Caco-2 (cell line): ENCODE results near the gene SLC2A9. TPM values are rescaled to one million over a fixed set of nuclear protein-coding genes. Genes with fewer than 3 reads are reported as not detected.

ENCODE experiments used
- BruUV-seq: library from RNA; stranded (reverse); fragments of 400-500 nt; replicated peaks from 2 replicates; lab custom pipeline; 2021; lab: Mats Ljungman, UMichigan
- CTCF ChIA-PET: fragments of 300-600 bp; sonication (Branson Sonifier 250); formaldehyde crosslinking; loops from one replicate; lab custom pipeline; 2022; ENCODE audit warnings: antibody characterized with exemption; lab: Charles Lee
- POLR2A ChIA-PET: fragments of 300-600 bp; sonication (Branson Sonifier 250); formaldehyde crosslinking; loops from one replicate; lab custom pipeline; 2022; ENCODE audit warnings: antibody characterized with exemption; lab: Charles Lee
- DNase-seq, 2 experiments: peaks; one replicate each; pipeline versions ENCODE4 v3.0.0 to v3.0.0-alpha.2; 2020 to 2022
- H3K27me3 ChIP-seq: replicated peaks from 2 replicates; pipeline ENCODE4 v1.6.0; 2011; ENCODE audit warnings: low read length; ENCODE audit not compliant: control insufficient read depth, insufficient read depth
- H3K36me3 ChIP-seq: 2 replicates; pipeline ENCODE4 v1.5.1; 2011; ENCODE audit warnings: low read length; ENCODE audit not compliant: control insufficient read depth, insufficient read depth
- H3K4me1 ChIP-seq: fragments of 250-450 bp; sonication (Bioruptor Pico); 2 replicates; pipeline ENCODE4 v1.5.1; 2020; ENCODE audit warnings: mild to moderate bottlenecking
- H3K4me3 ChIP-seq: 2 replicates; pipeline ENCODE4 v1.5.1; 2011; ENCODE audit warnings: low read depth, mild to moderate bottlenecking, control low read depth, low read length
- H3K9me3 ChIP-seq: fragments of 250-450 bp; sonication (Bioruptor Pico); 2 replicates; pipeline ENCODE4 v1.5.1; 2020; ENCODE audit warnings: mild to moderate bottlenecking, moderate library complexity
- H3K27ac Mint-ChIP-seq: one replicate; pipeline ENCODE4 v1.8.0; 2022; ENCODE audit warnings: mixed read lengths; ENCODE audit not compliant: unreplicated experiment
- H3K27me3 Mint-ChIP-seq: one replicate; pipeline ENCODE4 v1.8.0; 2022; ENCODE audit warnings: mixed read lengths; ENCODE audit not compliant: insufficient read depth, unreplicated experiment
- H3K36me3 Mint-ChIP-seq: one replicate; pipeline ENCODE4 v1.8.0; 2022; ENCODE audit warnings: mild to moderate bottlenecking, mixed read lengths; ENCODE audit not compliant: insufficient read depth, unreplicated experiment
- H3K4me1 Mint-ChIP-seq: one replicate; pipeline ENCODE4 v1.8.0; 2022; ENCODE audit warnings: low read depth, mixed read lengths; ENCODE audit not compliant: unreplicated experiment
- H3K4me3 Mint-ChIP-seq: one replicate; pipeline ENCODE4 v1.8.0; 2022; ENCODE audit warnings: mild to moderate bottlenecking, moderate library complexity, mixed read lengths; ENCODE audit not compliant: unreplicated experiment
- H3K9me3 Mint-ChIP-seq: one replicate; pipeline ENCODE4 v1.8.0; 2022; ENCODE audit warnings: mixed read lengths; ENCODE audit not compliant: unreplicated experiment
- CTCF ChIP-seq, 2 experiments: fragments of 200-600 bp in 1 of 2; IDR thresholded peaks; 1 replicate in 1 of 2; 2 replicates in 1 of 2; pipeline versions ENCODE4 v1.5.1 to v1.8.0; 2011 to 2022; ENCODE audit warnings: antibody characterized with exemption in 1 of 2, control low read depth in 1 of 2, inconsistent platforms in 1 of 2, low read depth in 1 of 2, low read length in 1 of 2, mild to moderate bottlenecking in 1 of 2, moderate library complexity in 1 of 2; ENCODE audit not compliant: insufficient read depth in 1 of 2, severe bottlenecking in 1 of 2, unreplicated experiment in 1 of 2
- intact Hi-C: fragments of 100-400 bp; cut with micrococcal nuclease; formaldehyde crosslinking; loops from one replicate; pipeline ENCODE4 v1.10.0; 2022; ENCODE audit not compliant: unreplicated experiment
- total RNA-seq: library from RNA; stranded (reverse); gene quantifications from 2 replicates; pipeline ENCODE4 v1.2.3, GENCODE V29; 2022

The SLC2A9 gene
- total RNA-seq, 1 experiment from 2014 or later: 21.0 TPM

DNA sequence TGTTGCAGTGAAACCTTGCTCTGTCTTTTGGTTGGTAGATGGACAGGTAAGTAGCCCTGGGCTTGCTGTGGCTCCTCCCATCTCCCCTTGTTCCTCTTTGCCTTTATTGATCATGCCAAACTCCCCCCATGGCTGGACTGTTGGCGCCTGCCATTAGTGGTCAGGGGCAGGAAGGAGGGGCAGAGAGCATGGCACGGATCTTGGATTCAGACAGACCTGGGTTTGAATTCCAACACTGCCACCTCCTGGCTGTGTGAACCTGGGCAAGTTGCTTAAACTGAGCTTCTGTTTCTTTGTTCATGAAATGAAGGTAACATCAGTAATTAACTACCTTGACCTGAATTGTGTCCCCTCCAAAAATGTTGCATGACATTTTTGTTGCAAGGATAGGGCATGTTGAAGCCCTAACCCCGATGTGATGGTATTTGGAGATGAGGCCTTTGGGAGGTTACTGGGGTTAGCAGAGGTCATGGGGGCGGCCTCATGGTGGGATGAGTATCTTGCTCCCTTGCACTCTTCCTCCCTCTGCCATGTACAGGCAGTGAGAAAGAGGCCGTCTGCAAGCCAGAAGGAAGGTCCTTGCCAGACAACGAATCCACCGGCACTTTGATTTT lies 6.0 kb downstream of the SLC2A9 start:
- Mint-ChIP-seq H3K27ac (no peak overlapping the region), H3K36me3 (peaks cover 28% of the 10 kb centered on the region), H3K4me1 (peaks cover 27% of the 10 kb centered on the region), H3K27me3 (no peaks in the 10 kb centered on the region), H3K9me3 (no peaks in the 10 kb centered on the region), H3K4me3 (no peak overlapping the region)
- H3K4me3 ChIP-seq: no peak overlapping the region
- BruUV-seq: no TSS peak
- peak in 1 of 2 experiments; percentile 52 for DNase-seq
- peak; percentile 48 to 50 for TF ChIP-seq CTCF (IDR thresholded peaks at IDR 0.05; ENCODE audit: insufficient read depth in 1 of 2, low read depth in 1 of 2, low read length in 1 of 2, severe bottlenecking in 1 of 2, unreplicated experiment in 1 of 2)
- CTCF ChIA-PET: interaction anchor here (0.6 to 2.3 kb wide), 6 partner anchors 41 to 324 kb away, joined by 3 to 9 read pairs (median 4); no protein-coding TSS in a partner anchor
- H3K9me3 ChIP-seq: peaks cover 4% of the 10 kb centered on the region; the same call in 1 of the 2 replicates
- POLR2A ChIA-PET: no interaction called here
- H3K27me3 ChIP-seq: no peaks in the 10 kb centered on the region
- peaks cover 34% of the 10 kb centered on the region for H3K4me1 ChIP-seq
- H3K36me3 ChIP-seq: no peaks in the 10 kb centered on the region; the same call in 1 of the 2 replicates
- intact Hi-C loops: loop anchor here (1.0 to 5.0 kb wide), 3 partner anchors 88 to 318 kb away; no protein-coding TSS in a partner anchor

DNA sequence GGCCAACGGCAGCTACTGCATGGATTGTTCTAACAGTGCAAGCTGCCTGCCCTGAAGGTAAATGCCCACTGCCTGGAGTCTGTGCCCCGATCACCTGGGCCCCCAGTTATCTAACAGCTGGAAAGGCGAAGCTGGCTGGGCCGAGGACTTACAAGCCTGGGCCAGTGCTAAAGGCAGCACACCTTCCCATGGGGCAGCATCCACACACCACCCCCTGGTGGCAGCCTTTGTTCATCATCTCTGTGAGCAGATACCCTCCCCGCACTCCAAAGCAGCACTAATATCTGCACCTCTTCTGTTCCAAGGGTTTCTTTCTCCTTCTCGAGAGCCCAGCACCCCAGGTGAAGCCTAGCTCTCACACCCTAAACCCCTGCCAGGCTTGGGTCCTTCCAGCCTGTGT lies 7.6 kb downstream of the SLC2A9 start:
- no peaks in the 10 kb centered on the region for H3K27me3 ChIP-seq
- TF ChIP-seq CTCF (IDR thresholded peaks at IDR 0.05; ENCODE audit: insufficient read depth in 1 of 2, low read depth in 1 of 2, low read length in 1 of 2, severe bottlenecking in 1 of 2, unreplicated experiment in 1 of 2): peak; percentile 42 to 52
- ChIA-PET POLR2A (no interaction called here), CTCF (interaction anchor here (0.7 to 2.3 kb wide), 3 partner anchors 51 to 311 kb away, joined by 3 to 9 read pairs (median 8); no protein-coding TSS in a partner anchor)
- H3K4me1 ChIP-seq: peaks cover 34% of the 10 kb centered on the region
- Mint-ChIP-seq H3K27me3 (no peaks in the 10 kb centered on the region), H3K4me3 (no peak overlapping the region), H3K4me1 (peaks cover 27% of the 10 kb centered on the region), H3K9me3 (no peaks in the 10 kb centered on the region), H3K36me3 (peaks cover 22% of the 10 kb centered on the region), H3K27ac (no peak overlapping the region)
- H3K9me3 ChIP-seq: peaks cover 4% of the 10 kb centered on the region; the same call in 1 of the 2 replicates
- intact Hi-C loops: no loop called here
- no peaks in the 10 kb centered on the region; the same call in 1 of the 2 replicates for H3K36me3 ChIP-seq
- no peak overlapping the region for H3K4me3 ChIP-seq
- DNase-seq: peak; percentile 56 to 65
- BruUV-seq: no TSS peak

GRCh38 chr4:10011885-10012284 lies 9.4 kb downstream of the SLC2A9 start:
- no peaks in the 10 kb centered on the region for H3K27me3 Mint-ChIP-seq
- no peak overlapping the region for H3K4me3 ChIP-seq
- ChIA-PET POLR2A (no interaction called here), CTCF (no interaction called here)
- H3K27ac Mint-ChIP-seq: no peak overlapping the region
- no peaks in the 10 kb centered on the region for H3K9me3 Mint-ChIP-seq
- H3K9me3 ChIP-seq: no peaks in the 10 kb centered on the region
- H3K4me1 Mint-ChIP-seq: peaks cover 11% of the 10 kb centered on the region
- peaks cover 20% of the 10 kb centered on the region for H3K4me1 ChIP-seq
- BruUV-seq: no TSS peak
- H3K4me3 Mint-ChIP-seq: no peak overlapping the region
- peaks cover 9% of the 10 kb centered on the region for H3K36me3 Mint-ChIP-seq
- no peaks in the 10 kb centered on the region; the same call in 1 of the 2 replicates for H3K36me3 ChIP-seq
- H3K27me3 ChIP-seq: no peaks in the 10 kb centered on the region
- DNase-seq: no peak
- intact Hi-C loops: no loop called here
- no peak for TF ChIP-seq CTCF (IDR thresholded peaks at IDR 0.05; ENCODE audit: insufficient read depth in 1 of 2, low read depth in 1 of 2, low read length in 1 of 2, severe bottlenecking in 1 of 2, unreplicated experiment in 1 of 2)
